GM21825 (cell line): Measurements from ENCODE around the gene EIF4E1B.

Source experiments
- ATAC-seq: cut with Tn5 transposase; IDR thresholded peaks from one replicate; pipeline ENCODE4 v1.9.1; 2021; ENCODE audit warnings: mild to moderate bottlenecking, moderate library complexity; ENCODE audit not compliant: unreplicated experiment

EIF4E1B gene

GRCh38 chr5:176644878-176645670 is 14.6 kb downstream of the EIF4E1B start:
- ATAC-seq, result no peak

- ATAC-seq, result no peak
Observed at GRCh38 chr5:176646049-176646706, 15.7 kb downstream of the EIF4E1B start.

- peak; percentile 4 for ATAC-seq
Observed at GRCh38 chr5:176646707-176647029, 16.2 kb downstream of the EIF4E1B start.

- ATAC-seq, result peak; percentile 94
Observed at GRCh38 chr5:176647030-176647842, 16.8 kb downstream of the EIF4E1B start, which contains the start of gene TSPAN17. Gene TSPAN17 (plus strand): TSS chr5:176647484. CDS start chr5:176647616, 132 bp downstream.

- ATAC-seq, result no peak
Observed at GRCh38 chr5:176647843-176648473, 17.5 kb downstream of the EIF4E1B start.

GRCh38 chr5:176648474-176649194 is 18.2 kb downstream of the EIF4E1B start:
- ATAC-seq, result no peak

- no peak for ATAC-seq
Observed at GRCh38 chr5:176650354-176650884, 19.9 kb downstream of the EIF4E1B start.

GRCh38 chr5:176651472-176651980 is 21.1 kb downstream of the EIF4E1B start:
- ATAC-seq, result no peak

GRCh38 chr5:176652136-176652535 is 21.7 kb downstream of the EIF4E1B start:
- no peak for ATAC-seq

GRCh38 chr5:176653401-176654385 is 23.2 kb downstream of the EIF4E1B start:
- ATAC-seq, result no peak

GRCh38 chr5:176654856-176655255 is 24.4 kb downstream of the EIF4E1B start:
- no peak for ATAC-seq

- no peak for ATAC-seq
Observed at GRCh38 chr5:176656467-176656990, 26.1 kb downstream of the EIF4E1B start.

GRCh38 chr5:176658007-176658599 is 27.6 kb downstream of the EIF4E1B start:
- peak; percentile 46 for ATAC-seq

GRCh38 chr5:176658817-176659511 is 28.5 kb downstream of the EIF4E1B start:
- ATAC-seq, result no peak

GRCh38 chr5:176659512-176659839 is 29.0 kb downstream of the EIF4E1B start:
- no peak for ATAC-seq

- no peak for ATAC-seq
Observed at GRCh38 chr5:176659860-176660461, 29.5 kb downstream of the EIF4E1B start.

GRCh38 chr5:176660530-176660859 is 30.0 kb downstream of the EIF4E1B start:
- ATAC-seq, result no peak
